Measurements from ENCODE around the gene RABAC1. TPM values are rescaled to one million over a fixed set of nuclear protein-coding genes. Genes with fewer than 3 reads are reported as not detected.
A peak's percentile ranks its signal among the peaks of the same experiment; 100 is the strongest.

Gene RABAC1
- total and polyA plus RNA-seq, 2 of the 13 experiments (the other 11 are each of a cell fraction or from before 2014, with no cell fraction given) = 37.4 to 74.0 TPM

GRCh38 chr19:41957838-41958366 lies 1.2 kb downstream of the RABAC1 start (continued):
- TF ChIP-seq RERE (CRISPR knock-in tag; IDR thresholded peaks at IDR 0.05; ENCODE audit: low read depth) = no peak
- no peak for TF ChIP-seq ZNF605 (CRISPR knock-in tag; IDR thresholded peaks at IDR 0.05)
- no peak for TF ChIP-seq MYNN (CRISPR knock-in tag; IDR thresholded peaks at IDR 0.05; ENCODE audit: low read depth)
- no peak for TF ChIP-seq ZNF256 (CRISPR knock-in tag; conservative IDR thresholded peaks at IDR 0.05)
- 0 out of 2 replicates have a peak, but pooled peaks have one; percentile 25 for TF ChIP-seq KLF11 (CRISPR knock-in tag; IDR thresholded peaks at IDR 0.05)
- TF ChIP-seq RAD21 (CRISPR knock-in tag; IDR thresholded peaks at IDR 0.05) = peak; percentile 45
- peak; percentile 93 for TF ChIP-seq CTCF (CRISPR knock-in tag; IDR thresholded peaks at IDR 0.05)
- TF ChIP-seq ZNF879 (CRISPR knock-in tag; IDR thresholded peaks at IDR 0.05) = no peak
- TF ChIP-seq ZHX1 (CRISPR knock-in tag; IDR thresholded peaks at IDR 0.05; ENCODE audit: low read depth) = no peak
- TF ChIP-seq USF2 (IDR thresholded peaks at IDR 0.05; ENCODE audit: low read depth, low read length) = 0 out of 2 replicates have a peak, but pooled peaks have one; percentile 14
- TF ChIP-seq USF2 (CRISPR knock-in tag; IDR thresholded peaks at IDR 0.05; ENCODE audit: borderline replicate concordance) = no peak
- TF ChIP-seq ZFP36L1 (CRISPR knock-in tag; IDR thresholded peaks at IDR 0.05) = no peak
- no peak for TF ChIP-seq ZNF326 (CRISPR knock-in tag; IDR thresholded peaks at IDR 0.05; ENCODE audit: borderline replicate concordance)
- no peak for TF ChIP-seq ZNF430 (CRISPR knock-in tag; IDR thresholded peaks at IDR 0.05)
- TF ChIP-seq RBM22 (optimal IDR thresholded peaks at IDR 0.05; ENCODE audit: low read length) = no peak
- no peak for TF ChIP-seq E2F2 (CRISPR knock-in tag; IDR thresholded peaks at IDR 0.05; ENCODE audit: borderline replicate concordance)
- no peak for TF ChIP-seq ZSCAN20 (CRISPR knock-in tag; IDR thresholded peaks at IDR 0.05; ENCODE audit: borderline replicate concordance)

All from HepG2 (cell line).